K562 (cell line): ENCODE results near the gene MYPN. TPM values are rescaled to one million over a fixed set of nuclear protein-coding genes. Genes with fewer than 3 reads are reported as not detected.
A peak's percentile ranks its signal among the peaks of the same experiment; 100 is the strongest.

ENCODE experiments used
- ATAC-seq: fragments of 200-7000 bp; cut with Tn5 transposase; 3 replicates; pipeline ENCODE4 v1.9.1; 2020; ENCODE audit warnings: moderate library complexity
- BruUV-seq: library from RNA; stranded (reverse); fragments of 400-500 nt; replicated peaks from 2 replicates; lab custom pipeline; 2021; lab: Mats Ljungman, UMichigan
- CTCF ChIA-PET: fragments of 300-600 bp; formaldehyde crosslinking; extraction: SDS; loops from one replicate; lab custom pipeline; 2021; ENCODE audit warnings: low intra/inter-chr PET ratio; lab: Yijun Ruan, JAX
- POLR2A ChIA-PET: fragments of 300-600, 350-650 bp; sonication (Branson Sonifier 250); formaldehyde crosslinking; extraction: SDS; loops from one replicate; lab custom pipeline; 2021; ENCODE audit warnings: antibody characterized with exemption, inconsistent platforms; lab: Yijun Ruan, JAX
- DNase-seq, 4 experiments: peaks; one replicate each; pipeline versions ENCODE4 v3.0.0 to v3.0.0-alpha.2; 2011 to 2018; ENCODE audit warnings: low spot score in 3 of 4, mixed read lengths in 3 of 4; ENCODE audit errors: extremely low read depth in 1 of 4
- FAIRE-seq: peaks from 2 replicates; lab custom pipeline; 2011; peaks lifted over from hg19 to GRCh38; lab: Jason Lieb, UNC
- H2AFZ ChIP-seq: 2 replicates; pipeline ENCODE4 v1.6.0; 2011; ENCODE audit warnings: low read depth, low read length, control low read depth, inconsistent platforms
- H3K27ac ChIP-seq: fragments of 200-600 bp; 3 replicates; pipeline ENCODE4 v1.8.0; 2011; ENCODE audit warnings: low read depth, mild to moderate bottlenecking, control low read depth, inconsistent platforms, low read length, moderate library complexity, mixed read lengths; ENCODE audit errors: extremely low read depth
- H3K27me3 ChIP-seq, 2 experiments: fragments of 300-600 bp in 1 of 2; 2 replicates in 1 of 2; 3 replicates in 1 of 2; pipeline versions ENCODE4 v1.6.0 to v1.8.0; 2011; ENCODE audit warnings: inconsistent platforms in 2 of 2, low read length in 2 of 2, mild to moderate bottlenecking in 1 of 2, mixed read lengths in 1 of 2, moderate library complexity in 1 of 2; ENCODE audit not compliant: control insufficient read depth in 2 of 2, insufficient read depth in 2 of 2
- H3K36me3 ChIP-seq: fragments of 300-600 bp; 3 replicates; pipeline ENCODE4 v1.8.0; 2011; ENCODE audit warnings: mild to moderate bottlenecking, low read length, inconsistent platforms; ENCODE audit not compliant: control insufficient read depth, insufficient read depth
- H3K4me1 ChIP-seq, 2 experiments: fragments of 200-600 bp in 1 of 2; replicated peaks in 1 of 2; 2 replicates in 1 of 2; 3 replicates in 1 of 2; pipeline versions ENCODE4 v1.5.1 to v1.8.0; 2011; ENCODE audit warnings: inconsistent platforms in 2 of 2, low read length in 2 of 2, mild to moderate bottlenecking in 1 of 2, mixed read lengths in 1 of 2, moderate library complexity in 1 of 2; ENCODE audit not compliant: control insufficient read depth in 2 of 2, insufficient read depth in 2 of 2
- H3K4me2 ChIP-seq: 2 replicates; pipeline ENCODE4 v1.6.1; 2011; ENCODE audit warnings: low read length, control low read depth, inconsistent platforms, mixed read lengths; ENCODE audit not compliant: insufficient read depth
- H3K4me3 ChIP-seq: fragments of 200-600 bp; sonication (generic), shearing (Covaris generic); 2 replicates; pipeline ENCODE4 v1.5.1; 2016; ENCODE audit warnings: control low read depth, inconsistent platforms
- H3K79me2 ChIP-seq: fragments of 200-600 bp; 3 replicates; pipeline ENCODE4 v1.8.0; 2011; ENCODE audit warnings: low read length, inconsistent platforms; ENCODE audit not compliant: control insufficient read depth, insufficient read depth
- H3K9ac ChIP-seq, 2 experiments: 2 replicates each; pipeline versions ENCODE4 v1.6.0 to v1.6.1; 2011; ENCODE audit warnings: low read depth in 2 of 2, low read length in 2 of 2, control low read depth in 1 of 2, inconsistent platforms in 1 of 2, mild to moderate bottlenecking in 1 of 2, mixed read lengths in 1 of 2; ENCODE audit not compliant: insufficient read depth in 1 of 2
- H3K9me1 ChIP-seq: one replicate; pipeline ENCODE4 v1.6.0; 2011; ENCODE audit warnings: inconsistent platforms, mild to moderate bottlenecking, low read length, moderate library complexity; ENCODE audit not compliant: control insufficient read depth, insufficient read depth
- H3K9me3 ChIP-seq: replicated peaks from 2 replicates; pipeline ENCODE4 v1.5.1; 2011; ENCODE audit warnings: low read depth, low read length, inconsistent platforms; ENCODE audit not compliant: control insufficient read depth, insufficient read depth
- H4K20me1 ChIP-seq: replicated peaks from 2 replicates; pipeline ENCODE4 v1.6.1; 2011; ENCODE audit warnings: low read length, inconsistent platforms, mixed read lengths; ENCODE audit not compliant: control insufficient read depth, insufficient read depth
- CEBPB ChIP-seq: fragments of 450-650 bp; IDR thresholded peaks from 2 replicates; pipeline ENCODE4 v1.6.1; 2016; ENCODE audit warnings: missing genetic modification characterization, missing compliant biosample characterization
- FOXP4 ChIP-seq: sonication (generic); formaldehyde crosslinking; IDR thresholded peaks from 2 replicates; pipeline ENCODE4 v1.8.0; 2022; ENCODE audit warnings: mild to moderate bottlenecking, missing genetic modification reagents, borderline replicate concordance
- MEIS2 ChIP-seq: fragments of 450-650 bp; IDR thresholded peaks from 2 replicates; pipeline ENCODE4 v1.6.1; 2014; ENCODE audit warnings: mild to moderate bottlenecking; ENCODE audit not compliant: partially characterized antibody
- WGBS: fragments of 100-300 bp; shearing (Covaris generic); methylation state at CpG from one replicate; pipeline ENCODE4 v1.1.6; 2016; ENCODE audit warnings: low coverage, mixed read lengths; ENCODE audit not compliant: insufficient coverage; ENCODE audit errors: missing lambda C conversion rate; 5-methylcytosine and 5-hydroxymethylcytosine counted together
- in situ Hi-C: fragments of 300-500 bp; cut with MboI; formaldehyde crosslinking; loops from 4 replicates; pipeline ENCODE4 v1.15.0; 2018; ENCODE audit warnings: inconsistent platforms, mixed read lengths
- intact Hi-C: fragments of 100-400 bp; cut with micrococcal nuclease; formaldehyde crosslinking; loops from 2 replicates; pipeline ENCODE4 v1.14.2; 2022
- polyA plus RNA-seq, 8 experiments: library from polyadenylated mRNA; depleted of rRNA in 4 of 8; stranded (reverse) in 5 of 8; unstranded in 3 of 8; fragments of >200 nt; fragmentation: Nextera tagmentation in 2 of 8; fragmentation: Illumina TruSeq in 1 of 8; extraction: Ambion mirVana in 2 of 8; extraction: Trizol in 1 of 8; gene quantifications; 2 replicates each; pipeline versions ENCODE4 v1.2.1 to v1.2.3, GENCODE V29; 2011 to 2014; ENCODE audit warnings: inconsistent platforms in 1 of 8, missing spikeins in 1 of 8
- total RNA-seq, 7 experiments: library from RNA; depleted of rRNA in 6 of 7; stranded (reverse); fragments of >200 nt in 6 of 7; fragmentation: Illumina TruSeq in 2 of 7; extraction: Trizol in 2 of 7; gene quantifications; 2 replicates each; pipeline versions ENCODE4 v1.2.1 to v1.2.3, GENCODE V29; 2011 to 2021; ENCODE audit warnings: low replicate concordance in 1 of 7
- TF ChIP-seq, protein P1 (sequence below), 2 experiments: IDR thresholded peaks in 1 of 2; conservative IDR thresholded peaks in 1 of 2; 2 replicates each; pipeline ENCODE4 v1.6.1; 2016; ENCODE audit warnings: low read depth in 2 of 2, mild to moderate bottlenecking in 1 of 2, missing compliant biosample characterization in 1 of 2, missing genetic modification characterization in 1 of 2, moderate library complexity in 1 of 2

MYPN gene
- total and polyA plus RNA-seq, 9 of the 15 experiments (the other 6 are each of a cell fraction or from before 2014, with no cell fraction given) = not detected

DNA sequence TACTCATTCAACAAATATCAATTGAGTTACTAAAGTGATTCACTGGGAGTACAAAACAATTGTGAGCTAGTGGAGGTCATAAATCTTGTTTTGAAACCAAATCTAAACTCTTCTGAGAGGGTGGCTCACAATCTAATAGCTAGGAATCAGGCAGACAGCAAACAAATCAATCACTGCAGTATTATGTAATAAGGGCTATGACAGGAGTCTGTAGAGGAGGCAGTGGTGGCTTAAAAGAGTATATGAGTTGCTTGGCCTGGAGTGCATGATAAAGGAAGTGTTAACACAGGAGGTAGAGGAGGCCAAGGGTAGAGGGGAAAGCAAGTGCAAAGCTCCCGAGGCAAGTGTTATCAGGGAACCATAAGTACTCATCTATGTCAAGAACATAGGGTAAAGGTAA, 16.5 kb downstream of the MYPN start:
- BruUV-seq = no TSS peak
- Histone ChIP-seq H3K4me3 (no peak overlapping the region), H3K27ac (no peak overlapping the region), H3K9me1 (no peaks in the 10 kb centered on the region), H3K9me3 (no peaks in the 10 kb centered on the region), H3K4me2 (no peak overlapping the region), H3K9ac (no peak overlapping the region), H3K4me1 (no peaks in the 10 kb centered on the region), H3K36me3 (no peaks in the 10 kb centered on the region), H3K27me3 (peaks cover 5 to 15% of the 10 kb centered on the region in 2 experiments; a peak in 4 of 5 replicates), H4K20me1 (no peaks in the 10 kb centered on the region), H3K79me2 (no peaks in the 10 kb centered on the region), H2AFZ (no peak overlapping the region)
- POLR2A ChIA-PET = interaction anchor here (0.6 kb wide), 1 partner anchor 236 kb away, joined by 4 read pairs; no protein-coding TSS in a partner anchor
- DNase-seq (no peak), ATAC-seq (no peak), FAIRE-seq (no peak)
- TF ChIP-seq CEBPB (tag) = peak; percentile 23; the same call in 1 of the 2 replicates
- TF ChIP-seq MEIS2 = peak; percentile 40
- no peak for TF ChIP-seq FOXP4
- TF ChIP-seq, protein P1, sequence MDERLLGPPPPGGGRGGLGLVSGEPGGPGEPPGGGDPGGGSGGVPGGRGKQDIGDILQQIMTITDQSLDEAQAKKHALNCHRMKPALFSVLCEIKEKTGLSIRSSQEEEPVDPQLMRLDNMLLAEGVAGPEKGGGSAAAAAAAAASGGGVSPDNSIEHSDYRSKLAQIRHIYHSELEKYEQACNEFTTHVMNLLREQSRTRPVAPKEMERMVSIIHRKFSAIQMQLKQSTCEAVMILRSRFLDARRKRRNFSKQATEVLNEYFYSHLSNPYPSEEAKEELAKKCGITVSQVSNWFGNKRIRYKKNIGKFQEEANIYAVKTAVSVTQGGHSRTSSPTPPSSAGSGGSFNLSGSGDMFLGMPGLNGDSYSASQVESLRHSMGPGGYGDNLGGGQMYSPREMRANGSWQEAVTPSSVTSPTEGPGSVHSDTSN (CRISPR knock-in tag; IDR thresholded peaks at IDR 0.05; ENCODE audit: low read depth) = no peak
- TF ChIP-seq, protein P1 (tag; conservative IDR thresholded peaks at IDR 0.05; ENCODE audit: low read depth) = peak; percentile 57
- 5% methylated on average over 1 of the region's 1 CpG for WGBS
- CTCF ChIA-PET = no interaction called here
- intact Hi-C loops = no loop called here
- in situ Hi-C loops = no loop called here
